Measurements from ENCODE around the gene C1orf159.

C1orf159 gene

DNA sequence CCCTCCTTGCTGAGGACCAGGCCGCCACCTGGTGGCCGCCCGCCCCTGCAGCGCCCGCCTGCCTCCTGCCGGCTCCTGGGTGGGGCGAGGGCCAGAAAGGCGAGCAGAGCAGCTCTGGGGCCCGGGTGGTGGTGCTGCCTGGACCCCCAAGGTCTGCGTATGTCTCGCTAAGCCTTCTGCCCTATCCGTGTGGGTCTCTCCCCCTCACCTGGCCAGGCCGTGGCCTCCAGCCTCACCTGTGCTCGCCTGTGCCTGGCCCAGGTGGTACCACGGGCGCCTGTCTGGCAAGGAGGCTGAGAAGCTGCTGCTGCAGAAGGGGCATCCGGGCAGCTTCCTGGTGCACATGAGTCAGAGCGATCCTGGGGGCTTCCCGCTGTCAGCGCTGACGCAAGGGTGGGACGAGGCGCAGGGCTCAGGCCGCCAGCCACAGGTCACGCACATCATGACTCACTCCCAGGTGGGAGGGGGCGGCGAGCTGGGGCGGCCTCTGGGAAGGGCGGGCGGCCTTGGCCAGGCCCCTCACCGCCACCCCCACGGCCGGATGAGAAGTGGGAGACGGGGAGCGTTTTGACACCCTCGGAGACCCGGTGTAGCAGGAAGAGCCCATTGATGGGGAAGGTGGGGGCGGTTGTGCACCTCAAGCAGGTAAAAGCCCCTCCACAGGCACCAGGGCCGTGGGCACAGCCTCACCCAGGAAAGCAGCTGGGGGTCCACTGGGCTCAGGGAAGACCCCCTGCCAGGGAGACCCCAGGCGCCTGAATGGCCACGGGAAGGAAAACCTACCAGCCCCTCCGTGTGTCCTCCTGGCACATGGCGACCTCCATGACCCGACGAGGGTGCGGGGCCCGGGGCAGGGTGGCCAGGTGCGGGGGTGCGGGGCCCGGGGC lies 51.7 kb downstream of the C1orf159 start (continued):
- peak; percentile 86 for TF ChIP-seq ZBTB20 (tag by site-specific recombination; IDR thresholded peaks at IDR 0.05)
- no peak for TF ChIP-seq ZNF610 (tag by site-specific recombination; IDR thresholded peaks at IDR 0.05; ENCODE audit: borderline replicate concordance)
- TF ChIP-seq, protein P1, sequence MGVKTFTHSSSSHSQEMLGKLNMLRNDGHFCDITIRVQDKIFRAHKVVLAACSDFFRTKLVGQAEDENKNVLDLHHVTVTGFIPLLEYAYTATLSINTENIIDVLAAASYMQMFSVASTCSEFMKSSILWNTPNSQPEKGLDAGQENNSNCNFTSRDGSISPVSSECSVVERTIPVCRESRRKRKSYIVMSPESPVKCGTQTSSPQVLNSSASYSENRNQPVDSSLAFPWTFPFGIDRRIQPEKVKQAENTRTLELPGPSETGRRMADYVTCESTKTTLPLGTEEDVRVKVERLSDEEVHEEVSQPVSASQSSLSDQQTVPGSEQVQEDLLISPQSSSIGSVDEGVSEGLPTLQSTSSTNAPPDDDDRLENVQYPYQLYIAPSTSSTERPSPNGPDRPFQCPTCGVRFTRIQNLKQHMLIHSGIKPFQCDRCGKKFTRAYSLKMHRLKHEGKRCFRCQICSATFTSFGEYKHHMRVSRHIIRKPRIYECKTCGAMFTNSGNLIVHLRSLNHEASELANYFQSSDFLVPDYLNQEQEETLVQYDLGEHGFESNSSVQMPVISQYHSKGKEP (tag by site-specific recombination; IDR thresholded peaks at IDR 0.05), result no peak
- TF ChIP-seq, protein P2, sequence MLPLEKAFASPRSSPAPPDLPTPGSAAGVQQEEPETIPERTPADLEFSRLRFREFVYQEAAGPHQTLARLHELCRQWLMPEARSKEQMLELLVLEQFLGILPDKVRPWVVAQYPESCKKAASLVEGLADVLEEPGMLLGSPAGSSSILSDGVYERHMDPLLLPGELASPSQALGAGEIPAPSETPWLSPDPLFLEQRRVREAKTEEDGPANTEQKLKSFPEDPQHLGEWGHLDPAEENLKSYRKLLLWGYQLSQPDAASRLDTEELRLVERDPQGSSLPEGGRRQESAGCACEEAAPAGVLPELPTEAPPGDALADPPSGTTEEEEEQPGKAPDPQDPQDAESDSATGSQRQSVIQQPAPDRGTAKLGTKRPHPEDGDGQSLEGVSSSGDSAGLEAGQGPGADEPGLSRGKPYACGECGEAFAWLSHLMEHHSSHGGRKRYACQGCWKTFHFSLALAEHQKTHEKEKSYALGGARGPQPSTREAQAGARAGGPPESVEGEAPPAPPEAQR (tag by site-specific recombination; IDR thresholded peaks at IDR 0.05), result no peak
- TF ChIP-seq GLIS1 (tag by site-specific recombination; IDR thresholded peaks at IDR 0.05), result peak; percentile 98
- TF ChIP-seq MZF1 (tag by site-specific recombination; IDR thresholded peaks at IDR 0.05; ENCODE audit: borderline replicate concordance), result no peak
- TF ChIP-seq ZNF549 (tag by site-specific recombination; IDR thresholded peaks at IDR 0.05), result no peak
- no peak for TF ChIP-seq ZNF302 (tag by site-specific recombination; IDR thresholded peaks at IDR 0.05; ENCODE audit: low read depth)
- no peak for TF ChIP-seq ZNF654 (tag by site-specific recombination; IDR thresholded peaks at IDR 0.05; ENCODE audit: low read depth)
- no peak for TF ChIP-seq ZNF311 (tag by site-specific recombination; IDR thresholded peaks at IDR 0.05; ENCODE audit: borderline replicate concordance)
- no peak for TF ChIP-seq ZNF140 (tag by site-specific recombination; IDR thresholded peaks at IDR 0.05)
- TF ChIP-seq, protein P3, sequence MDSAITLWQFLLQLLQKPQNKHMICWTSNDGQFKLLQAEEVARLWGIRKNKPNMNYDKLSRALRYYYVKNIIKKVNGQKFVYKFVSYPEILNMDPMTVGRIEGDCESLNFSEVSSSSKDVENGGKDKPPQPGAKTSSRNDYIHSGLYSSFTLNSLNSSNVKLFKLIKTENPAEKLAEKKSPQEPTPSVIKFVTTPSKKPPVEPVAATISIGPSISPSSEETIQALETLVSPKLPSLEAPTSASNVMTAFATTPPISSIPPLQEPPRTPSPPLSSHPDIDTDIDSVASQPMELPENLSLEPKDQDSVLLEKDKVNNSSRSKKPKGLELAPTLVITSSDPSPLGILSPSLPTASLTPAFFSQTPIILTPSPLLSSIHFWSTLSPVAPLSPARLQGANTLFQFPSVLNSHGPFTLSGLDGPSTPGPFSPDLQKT (IDR thresholded peaks at IDR 0.05; ENCODE audit: borderline replicate concordance, low read depth, low read length), result no peak
- peak; percentile 45; the same call in 1 of the 2 replicates for TF ChIP-seq ZNF366 (tag by site-specific recombination; conservative IDR thresholded peaks at IDR 0.05)
- peak; percentile 64 for TF ChIP-seq ZFP37 (tag by site-specific recombination; IDR thresholded peaks at IDR 0.05)
- TF ChIP-seq KLF8 (tag by site-specific recombination; IDR thresholded peaks at IDR 0.05), result peak; percentile 89
- TF ChIP-seq ZNF239 (tag by site-specific recombination; IDR thresholded peaks at IDR 0.05), result no peak
- TF ChIP-seq, protein P4, sequence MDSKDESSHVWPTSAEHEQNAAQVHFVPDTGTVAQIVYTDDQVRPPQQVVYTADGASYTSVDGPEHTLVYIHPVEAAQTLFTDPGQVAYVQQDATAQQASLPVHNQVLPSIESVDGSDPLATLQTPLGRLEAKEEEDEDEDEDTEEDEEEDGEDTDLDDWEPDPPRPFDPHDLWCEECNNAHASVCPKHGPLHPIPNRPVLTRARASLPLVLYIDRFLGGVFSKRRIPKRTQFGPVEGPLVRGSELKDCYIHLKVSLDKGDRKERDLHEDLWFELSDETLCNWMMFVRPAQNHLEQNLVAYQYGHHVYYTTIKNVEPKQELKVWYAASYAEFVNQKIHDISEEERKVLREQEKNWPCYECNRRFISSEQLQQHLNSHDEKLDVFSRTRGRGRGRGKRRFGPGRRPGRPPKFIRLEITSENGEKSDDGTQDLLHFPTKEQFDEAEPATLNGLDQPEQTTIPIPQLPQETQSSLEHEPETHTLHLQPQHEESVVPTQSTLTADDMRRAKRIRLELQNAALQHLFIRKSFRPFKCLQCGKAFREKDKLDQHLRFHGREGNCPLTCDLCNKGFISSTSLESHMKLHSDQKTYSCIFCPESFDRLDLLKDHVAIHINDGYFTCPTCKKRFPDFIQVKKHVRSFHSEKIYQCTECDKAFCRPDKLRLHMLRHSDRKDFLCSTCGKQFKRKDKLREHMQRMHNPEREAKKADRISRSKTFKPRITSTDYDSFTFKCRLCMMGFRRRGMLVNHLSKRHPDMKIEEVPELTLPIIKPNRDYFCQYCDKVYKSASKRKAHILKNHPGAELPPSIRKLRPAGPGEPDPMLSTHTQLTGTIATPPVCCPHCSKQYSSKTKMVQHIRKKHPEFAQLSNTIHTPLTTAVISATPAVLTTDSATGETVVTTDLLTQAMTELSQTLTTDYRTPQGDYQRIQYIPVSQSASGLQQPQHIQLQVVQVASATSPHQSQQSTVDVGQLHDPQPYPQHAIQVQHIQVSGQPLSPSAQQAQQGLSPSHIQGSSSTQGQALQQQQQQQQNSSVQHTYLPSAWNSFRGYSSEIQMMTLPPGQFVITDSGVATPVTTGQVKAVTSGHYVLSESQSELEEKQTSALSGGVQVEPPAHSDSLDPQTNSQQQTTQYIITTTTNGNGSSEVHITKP (tag by site-specific recombination; IDR thresholded peaks at IDR 0.05), result peak; percentile 94
- TF ChIP-seq, protein P5, sequence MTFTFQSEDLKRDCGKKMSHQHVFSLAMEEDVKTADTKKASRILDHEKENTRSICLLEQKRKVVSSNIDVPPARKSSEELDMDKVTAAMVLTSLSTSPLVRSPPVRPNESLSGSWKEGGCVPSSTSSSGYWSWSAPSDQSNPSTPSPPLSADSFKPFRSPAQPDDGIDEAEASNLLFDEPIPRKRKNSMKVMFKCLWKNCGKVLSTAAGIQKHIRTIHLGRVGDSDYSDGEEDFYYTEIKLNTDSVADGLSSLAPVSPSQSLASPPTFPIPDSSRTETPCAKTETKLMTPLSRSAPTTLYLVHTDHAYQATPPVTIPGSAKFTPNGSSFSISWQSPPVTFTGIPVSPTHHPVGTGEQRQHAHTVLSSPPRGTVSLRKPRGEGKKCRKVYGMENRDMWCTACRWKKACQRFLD (tag by site-specific recombination; IDR thresholded peaks at IDR 0.05), result no peak
- no peak for TF ChIP-seq RBAK (tag by site-specific recombination; IDR thresholded peaks at IDR 0.05)
- TF ChIP-seq KLF10 (tag by site-specific recombination; IDR thresholded peaks at IDR 0.05), result peak; percentile 61; the same call in 1 of the 2 replicates
- no peak for TF ChIP-seq ZNF112 (tag by site-specific recombination; IDR thresholded peaks at IDR 0.05)
- TF ChIP-seq ZSCAN23 (tag by site-specific recombination; IDR thresholded peaks at IDR 0.05), result peak; percentile 23; the same call in 1 of the 2 replicates
- no peak for TF ChIP-seq ZNF19 (tag by site-specific recombination; IDR thresholded peaks at IDR 0.05; ENCODE audit: low read depth)
- no peak for TF ChIP-seq ZNF174 (tag by site-specific recombination; IDR thresholded peaks at IDR 0.05)
- no peak for TF ChIP-seq ZNF571 (tag by site-specific recombination; IDR thresholded peaks at IDR 0.05)
- peak; percentile 77 for TF ChIP-seq ZBTB21 (tag by site-specific recombination; IDR thresholded peaks at IDR 0.05)
- TF ChIP-seq, protein P6, sequence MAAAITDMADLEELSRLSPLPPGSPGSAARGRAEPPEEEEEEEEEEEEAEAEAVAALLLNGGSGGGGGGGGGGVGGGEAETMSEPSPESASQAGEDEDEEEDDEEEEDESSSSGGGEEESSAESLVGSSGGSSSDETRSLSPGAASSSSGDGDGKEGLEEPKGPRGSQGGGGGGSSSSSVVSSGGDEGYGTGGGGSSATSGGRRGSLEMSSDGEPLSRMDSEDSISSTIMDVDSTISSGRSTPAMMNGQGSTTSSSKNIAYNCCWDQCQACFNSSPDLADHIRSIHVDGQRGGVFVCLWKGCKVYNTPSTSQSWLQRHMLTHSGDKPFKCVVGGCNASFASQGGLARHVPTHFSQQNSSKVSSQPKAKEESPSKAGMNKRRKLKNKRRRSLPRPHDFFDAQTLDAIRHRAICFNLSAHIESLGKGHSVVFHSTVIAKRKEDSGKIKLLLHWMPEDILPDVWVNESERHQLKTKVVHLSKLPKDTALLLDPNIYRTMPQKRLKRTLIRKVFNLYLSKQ (tag by site-specific recombination; IDR thresholded peaks at IDR 0.05; ENCODE audit: borderline replicate concordance), result no peak
- TF ChIP-seq EGR2 (tag by site-specific recombination; IDR thresholded peaks at IDR 0.05; ENCODE audit: low read depth), result peak; percentile 97
- no peak for TF ChIP-seq YY1 (tag by site-specific recombination; IDR thresholded peaks at IDR 0.05)
- TF ChIP-seq ZNF16 (tag by site-specific recombination; IDR thresholded peaks at IDR 0.05; ENCODE audit: low read depth), result no peak
